Endothelial cell of umbilical vein (primary cell): ENCODE data around the gene ZNF362. TPM values are rescaled to one million over a fixed set of nuclear protein-coding genes. Genes with fewer than 3 reads are reported as not detected.

Experiments
- BruUV-seq: library from RNA; stranded (reverse); fragments of 400-500 nt; replicated peaks from 2 replicates; lab custom pipeline; 2021; lab: Mats Ljungman, UMichigan
- CTCF ChIA-PET: fragments of 300-600, 350-600 bp; sonication (Branson Sonifier 250); formaldehyde crosslinking; loops from one replicate; lab custom pipeline; 2021; ENCODE audit warnings: antibody characterized with exemption, inconsistent platforms; lab: Charles Lee
- POLR2A ChIA-PET: fragments of 300-600, 350-600 bp; sonication (Branson Sonifier 250); formaldehyde crosslinking; loops from one replicate; lab custom pipeline; 2021; ENCODE audit warnings: antibody characterized with exemption, inconsistent platforms; lab: Charles Lee
- DNase-seq: peaks from one replicate; pipeline ENCODE4 v3.0.0-alpha.2; 2011; ENCODE audit warnings: low read depth, low spot score
- FAIRE-seq: peaks from 2 replicates; lab custom pipeline; 2011; peaks lifted over from hg19 to GRCh38; lab: Jason Lieb, UNC
- H2AFZ ChIP-seq: 2 replicates; pipeline ENCODE4 v1.6.0; 2012; ENCODE audit warnings: low read depth, low read length, control low read depth, inconsistent platforms
- H3K27ac ChIP-seq: 2 replicates; pipeline ENCODE4 v1.5.1; 2011; ENCODE audit warnings: low read depth, mild to moderate bottlenecking, control low read depth, low read length, moderate library complexity; ENCODE audit not compliant: insufficient read depth
- H3K27me3 ChIP-seq, 2 experiments: 2 replicates each; pipeline versions ENCODE4 v1.6.0 to v1.6.1; 2011; ENCODE audit warnings: low read length in 2 of 2, mixed read lengths in 1 of 2; ENCODE audit not compliant: control insufficient read depth in 2 of 2, insufficient read depth in 2 of 2
- H3K36me3 ChIP-seq, 2 experiments: 2 replicates in 1 of 2; 3 replicates in 1 of 2; pipeline ENCODE4 v1.5.1; 2011; ENCODE audit warnings: low read length in 2 of 2, mild to moderate bottlenecking in 1 of 2, moderate library complexity in 1 of 2; ENCODE audit not compliant: control insufficient read depth in 2 of 2, insufficient read depth in 2 of 2; ENCODE audit errors: extremely low read depth in 1 of 2
- H3K4me1 ChIP-seq: 3 replicates; pipeline ENCODE4 v1.5.1; 2011; ENCODE audit warnings: mild to moderate bottlenecking, low read length; ENCODE audit not compliant: control insufficient read depth, insufficient read depth; ENCODE audit errors: extremely low read depth
- H3K4me2 ChIP-seq: 2 replicates; pipeline ENCODE4 v1.6.1; 2011; ENCODE audit warnings: low read length, control low read depth, mixed read lengths; ENCODE audit not compliant: insufficient read depth
- H3K4me3 ChIP-seq, 3 experiments: fragments of 200-600 bp in 1 of 3; sonication (generic), shearing (Covaris generic) in 1 of 3; replicated peaks in 1 of 3; 2 replicates each; pipeline ENCODE4 v1.5.1; 2011 to 2016; ENCODE audit warnings: control low read depth in 3 of 3, low read length in 3 of 3, mild to moderate bottlenecking in 2 of 3, inconsistent platforms in 1 of 3, low read depth in 1 of 3, moderate library complexity in 1 of 3; ENCODE audit not compliant: insufficient read depth in 1 of 3
- H3K79me2 ChIP-seq: 2 replicates; pipeline ENCODE4 v1.6.0; 2012; ENCODE audit warnings: low read length, inconsistent platforms; ENCODE audit not compliant: control insufficient read depth, insufficient read depth
- H3K9ac ChIP-seq: replicated peaks from 2 replicates; pipeline ENCODE3; 2011; ENCODE audit warnings: low read length, control low read depth; ENCODE audit not compliant: insufficient read depth; ENCODE audit errors: extremely low read depth
- H3K9me1 ChIP-seq: replicated peaks from 3 replicates; pipeline ENCODE4 v1.6.0; 2011; ENCODE audit warnings: mild to moderate bottlenecking, low read length; ENCODE audit not compliant: control insufficient read depth, insufficient read depth; ENCODE audit errors: extremely low read depth
- H3K9me3 ChIP-seq: replicated peaks from 2 replicates; pipeline ENCODE4 v1.5.1; 2012; ENCODE audit warnings: low read length, inconsistent platforms; ENCODE audit not compliant: control insufficient read depth, insufficient read depth
- H4K20me1 ChIP-seq: replicated peaks from 2 replicates; pipeline ENCODE3; 2011; ENCODE audit warnings: mild to moderate bottlenecking, low read length; ENCODE audit not compliant: control insufficient read depth, insufficient read depth; ENCODE audit errors: extremely low read depth
- EZH2 ChIP-seq: IDR thresholded peaks from 2 replicates; pipeline ENCODE4 v1.6.1; 2012; ENCODE audit warnings: borderline replicate concordance, low read depth, mild to moderate bottlenecking, moderate library complexity, low read length, inconsistent platforms; ENCODE audit not compliant: severe bottlenecking
- FOS ChIP-seq: IDR thresholded peaks from 2 replicates; pipeline ENCODE4 v1.6.1; 2011; ENCODE audit warnings: mild to moderate bottlenecking, low read length, moderate library complexity, borderline replicate concordance; ENCODE audit not compliant: insufficient read depth
- GATA2 ChIP-seq: IDR thresholded peaks from 2 replicates; pipeline ENCODE4 v1.7.0; 2011; ENCODE audit warnings: low read depth, mild to moderate bottlenecking, moderate library complexity, mixed read lengths, low read length; ENCODE audit not compliant: insufficient read length, insufficient read depth
- JUN ChIP-seq: IDR thresholded peaks from 2 replicates; pipeline ENCODE4 v1.6.1; 2011; ENCODE audit warnings: borderline replicate concordance, low read depth; ENCODE audit not compliant: insufficient read length, insufficient read depth
- MYC ChIP-seq: IDR thresholded peaks from one replicate; pipeline ENCODE4 v1.6.1; 2011; ENCODE audit warnings: mild to moderate bottlenecking, low read depth, low read length
- POLR2A ChIP-seq: IDR thresholded peaks from 2 replicates; pipeline ENCODE4 v1.6.1; 2012; ENCODE audit warnings: low read depth, mild to moderate bottlenecking, control low read depth, low read length
- POLR2AphosphoS5 ChIP-seq: IDR thresholded peaks from 2 replicates; pipeline ENCODE4 v1.6.1; 2012; ENCODE audit warnings: low read depth, mild to moderate bottlenecking, control low read depth, low read length, moderate library complexity; ENCODE audit not compliant: insufficient read depth
- dilution Hi-C: fragments of 300-500 bp; cut with MboI; formaldehyde crosslinking; loops from one replicate; pipeline ENCODE4 v1.15.0; 2019; ENCODE audit warnings: low sequenced_read_pairs; ENCODE audit not compliant: extremely low pct_ligation_motif_present
- intact Hi-C: fragments of 100-400 bp; cut with micrococcal nuclease; formaldehyde crosslinking; loops from one replicate; pipeline ENCODE4 v1.10.0; 2022
- polyA plus RNA-seq, 4 experiments: library from polyadenylated mRNA; depleted of rRNA in 3 of 4; stranded (reverse) in 3 of 4; unstranded in 1 of 4; fragments of >200 nt; gene quantifications; 2 replicates each; pipeline versions ENCODE4 v1.2.1 to v1.2.3, GENCODE V29; 2011 to 2012; ENCODE audit warnings: missing spikeins in 1 of 4
- total RNA-seq: library from RNA; stranded (reverse); gene quantifications from 2 replicates; pipeline ENCODE4 v1.2.3, GENCODE V29; 2021
- TF ChIP-seq, protein P1 (sequence below), 2 donors: IDR thresholded peaks; 1 replicate in 1 of 2; 2 replicates in 1 of 2; pipeline ENCODE4 v1.5.1; 2011; ENCODE audit warnings: low read length in 2 of 2, mild to moderate bottlenecking in 2 of 2, moderate library complexity in 2 of 2, control low read depth in 1 of 2, inconsistent platforms in 1 of 2, low read depth in 1 of 2; ENCODE audit not compliant: insufficient read depth in 1 of 2; ENCODE audit errors: extremely low read depth in 1 of 2
- TF ChIP-seq, protein P2 (sequence below): IDR thresholded peaks from 2 replicates; pipeline ENCODE4 v1.6.1; 2011; ENCODE audit not compliant: insufficient read depth, insufficient read length

ZNF362 gene
- total and polyA plus RNA-seq, 2 donors (not counting 3 experiments of a cell fraction or from before 2014, with no cell fraction given) = 28.4 to 35.3 TPM

DNA sequence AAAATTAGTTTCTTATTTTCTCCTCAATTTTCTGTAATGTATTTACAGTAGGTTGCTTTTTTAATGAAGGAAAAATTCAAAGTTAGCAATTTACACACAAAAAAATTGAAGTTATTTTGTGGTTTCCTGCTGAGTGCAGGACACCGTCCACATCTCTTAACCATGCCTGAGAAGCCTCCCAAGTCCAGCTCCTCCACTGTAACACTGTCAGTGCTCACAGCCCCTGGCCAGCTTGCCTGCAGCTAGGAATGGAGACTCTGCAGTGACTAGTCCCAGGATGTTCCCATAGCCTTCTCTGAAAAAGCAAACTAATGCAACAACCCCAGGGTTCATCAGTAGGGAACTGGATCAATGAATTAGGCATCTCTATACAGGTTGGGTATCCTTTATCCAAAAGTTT is 61.1 kb downstream of the ZNF362 start:
- H3K4me3 ChIP-seq = no peak overlapping the region
- ChIA-PET CTCF (interaction anchor here (1.2 kb wide), 1 partner anchor 22 kb away, joined by 4 read pairs; no protein-coding TSS in a partner anchor), POLR2A (no interaction called here)
- no peaks in the 10 kb centered on the region for H3K27me3 ChIP-seq
- no peak overlapping the region for H3K9ac ChIP-seq
- no peaks in the 10 kb centered on the region for H3K79me2 ChIP-seq
- H3K4me2 ChIP-seq = no peak overlapping the region
- BruUV-seq = no TSS peak
- H3K9me1 ChIP-seq = no peaks in the 10 kb centered on the region
- H3K36me3 ChIP-seq = no peaks in the 10 kb centered on the region
- H3K9me3 ChIP-seq = no peaks in the 10 kb centered on the region
- dilution Hi-C loops = no loop called here
- H2AFZ ChIP-seq = no peak overlapping the region
- FAIRE-seq (no peak), DNase-seq (no peak)
- TF ChIP-seq EZH2 (no peak), FOS (no peak), JUN (no peak), POLR2AphosphoS5 (no peak), GATA2 (no peak), MYC (no peak), POLR2A (no peak)
- TF ChIP-seq, protein P1, sequence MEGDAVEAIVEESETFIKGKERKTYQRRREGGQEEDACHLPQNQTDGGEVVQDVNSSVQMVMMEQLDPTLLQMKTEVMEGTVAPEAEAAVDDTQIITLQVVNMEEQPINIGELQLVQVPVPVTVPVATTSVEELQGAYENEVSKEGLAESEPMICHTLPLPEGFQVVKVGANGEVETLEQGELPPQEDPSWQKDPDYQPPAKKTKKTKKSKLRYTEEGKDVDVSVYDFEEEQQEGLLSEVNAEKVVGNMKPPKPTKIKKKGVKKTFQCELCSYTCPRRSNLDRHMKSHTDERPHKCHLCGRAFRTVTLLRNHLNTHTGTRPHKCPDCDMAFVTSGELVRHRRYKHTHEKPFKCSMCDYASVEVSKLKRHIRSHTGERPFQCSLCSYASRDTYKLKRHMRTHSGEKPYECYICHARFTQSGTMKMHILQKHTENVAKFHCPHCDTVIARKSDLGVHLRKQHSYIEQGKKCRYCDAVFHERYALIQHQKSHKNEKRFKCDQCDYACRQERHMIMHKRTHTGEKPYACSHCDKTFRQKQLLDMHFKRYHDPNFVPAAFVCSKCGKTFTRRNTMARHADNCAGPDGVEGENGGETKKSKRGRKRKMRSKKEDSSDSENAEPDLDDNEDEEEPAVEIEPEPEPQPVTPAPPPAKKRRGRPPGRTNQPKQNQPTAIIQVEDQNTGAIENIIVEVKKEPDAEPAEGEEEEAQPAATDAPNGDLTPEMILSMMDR (IDR thresholded peaks at IDR 0.05; ENCODE audit: extremely low read depth in 1 of 2, insufficient read depth in 1 of 2, low read depth in 1 of 2, low read length in 2 of 2) = no peak
- TF ChIP-seq, protein P2, sequence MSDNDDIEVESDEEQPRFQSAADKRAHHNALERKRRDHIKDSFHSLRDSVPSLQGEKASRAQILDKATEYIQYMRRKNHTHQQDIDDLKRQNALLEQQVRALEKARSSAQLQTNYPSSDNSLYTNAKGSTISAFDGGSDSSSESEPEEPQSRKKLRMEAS = no peak
- no peaks in the 10 kb centered on the region for H4K20me1 ChIP-seq
- H3K4me1 ChIP-seq = no peaks in the 10 kb centered on the region
- intact Hi-C loops = no loop called here
- no peak overlapping the region for H3K27ac ChIP-seq
